Inflammatory macrophage treated with lipopolysaccharide for 4 hours (primary cell): Measurements from ENCODE around the gene AASDHPPT.
A peak's percentile ranks its signal among the peaks of the same experiment; 100 is the strongest.

Experiments used
- DNase-seq: peaks from one replicate; pipeline ENCODE4 v3.0.0-alpha.2; 2020

The AASDHPPT gene

DNA sequence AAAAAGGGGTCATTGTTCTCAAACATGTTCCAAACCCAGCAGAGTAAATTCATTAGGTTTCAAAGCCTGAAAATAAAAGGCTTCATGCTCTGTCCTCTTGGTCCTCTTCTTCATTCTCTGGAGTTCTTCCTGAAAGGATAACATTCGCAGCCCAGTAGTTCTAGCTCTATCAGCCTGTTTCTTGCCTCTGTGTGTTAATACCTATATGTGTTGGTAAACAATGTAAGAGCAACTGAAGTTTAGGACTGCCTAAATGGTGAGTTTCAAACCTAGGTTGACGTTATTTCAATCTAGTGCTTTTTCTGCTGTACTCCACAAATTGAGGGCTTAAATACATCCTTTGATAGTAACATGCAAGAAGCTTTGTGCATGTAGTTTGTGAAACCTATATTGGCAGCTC is 9.4 kb downstream of the AASDHPPT start:
- no peak for DNase-seq

DNA sequence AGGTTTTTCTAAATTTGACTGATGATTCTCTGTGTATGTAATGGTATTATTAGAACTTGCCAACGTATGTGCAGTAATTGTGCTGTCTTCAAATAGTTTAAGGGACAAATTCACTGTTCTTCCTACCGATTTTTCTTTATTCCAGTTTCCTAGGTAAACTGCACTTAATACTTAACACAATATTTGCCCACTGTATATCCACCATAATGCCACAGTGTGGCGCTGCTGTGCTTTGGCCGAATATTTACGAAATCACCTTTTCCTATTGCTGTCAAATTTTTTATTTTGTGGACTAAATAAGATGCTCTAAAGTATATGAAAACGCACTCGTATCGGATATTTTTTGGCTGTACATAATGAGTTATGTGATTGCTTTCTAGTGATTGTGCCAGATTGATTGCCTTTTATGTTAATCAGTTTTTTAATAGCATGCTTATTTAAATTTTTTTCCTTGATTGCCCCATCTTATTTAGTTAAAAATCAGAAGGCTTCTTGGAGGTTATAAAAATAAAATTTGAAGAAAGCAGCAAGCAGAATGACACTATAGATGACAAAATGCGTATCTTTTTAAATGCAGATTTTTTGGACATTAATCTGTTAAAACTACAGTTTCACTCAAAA is 10.5 kb downstream of the AASDHPPT start:
- peak; percentile 53 for DNase-seq

DNA sequence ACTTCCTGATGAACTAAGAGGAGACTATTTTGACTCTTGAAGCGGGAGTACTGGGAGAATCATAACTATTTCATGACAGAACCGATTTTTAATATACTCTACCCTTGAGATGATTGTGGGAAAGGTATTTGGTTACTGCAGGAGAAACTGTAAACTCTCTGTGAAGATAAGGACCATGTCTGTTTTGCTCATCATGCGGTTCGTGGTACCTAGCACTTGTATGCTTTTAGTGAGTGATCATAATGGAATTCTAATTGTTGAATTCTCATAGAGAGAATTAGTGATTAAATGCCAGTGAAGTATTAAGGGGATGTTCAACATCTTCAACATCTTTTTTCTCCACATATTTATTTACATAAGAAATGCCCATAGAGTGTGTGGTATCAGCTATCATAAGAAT is 11.4 kb downstream of the AASDHPPT start:
- no peak for DNase-seq

DNA sequence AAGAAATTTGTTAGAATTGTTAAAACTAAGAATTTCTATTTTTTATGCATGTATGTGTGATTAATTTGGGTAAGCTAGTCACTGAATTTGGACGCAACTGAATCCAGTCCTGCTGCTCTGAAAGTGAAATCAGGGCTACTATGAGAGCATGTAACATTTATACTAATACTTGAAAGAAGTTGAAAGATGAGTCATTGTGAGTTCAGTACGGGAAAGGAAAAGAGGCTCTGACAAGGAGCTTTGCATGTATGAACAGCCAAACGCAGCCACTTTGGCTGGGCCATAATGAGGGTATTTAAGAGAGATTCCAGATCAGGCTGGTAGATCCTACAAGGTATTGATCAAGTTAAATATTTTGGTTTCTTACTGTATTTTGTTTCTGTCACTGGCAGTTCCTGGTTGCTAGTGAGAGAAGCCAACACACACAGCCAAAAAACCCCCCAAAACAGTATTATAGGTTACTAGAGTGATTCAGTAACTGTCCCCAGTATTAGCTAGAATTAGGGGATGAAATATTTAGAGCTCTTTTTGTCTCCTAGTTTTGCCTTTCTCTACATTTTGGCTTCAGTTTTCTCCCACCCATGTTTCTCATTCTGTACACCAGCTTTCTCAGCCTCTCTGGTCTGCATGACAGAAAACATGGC is 14.1 kb downstream of the AASDHPPT start:
- no peak for DNase-seq

DNA sequence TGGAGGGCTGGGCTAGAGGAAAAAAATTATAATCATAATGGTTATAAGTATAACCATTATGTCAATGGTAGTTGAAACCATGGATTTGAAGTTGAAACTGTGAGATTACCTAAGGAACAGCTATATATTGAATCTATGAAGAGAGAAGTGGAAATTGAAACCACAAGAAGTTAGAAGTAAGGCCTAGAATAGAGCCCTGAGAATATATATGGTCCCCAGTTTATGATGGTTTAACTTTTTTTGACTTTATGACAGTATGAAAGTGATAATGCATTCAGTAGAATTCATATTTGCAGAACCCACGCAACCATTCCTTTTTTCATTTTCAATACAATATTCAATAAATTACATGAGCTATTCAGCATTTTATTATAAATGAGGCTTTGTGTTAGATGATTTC is 15.0 kb downstream of the AASDHPPT start:
- DNase-seq: no peak

DNA sequence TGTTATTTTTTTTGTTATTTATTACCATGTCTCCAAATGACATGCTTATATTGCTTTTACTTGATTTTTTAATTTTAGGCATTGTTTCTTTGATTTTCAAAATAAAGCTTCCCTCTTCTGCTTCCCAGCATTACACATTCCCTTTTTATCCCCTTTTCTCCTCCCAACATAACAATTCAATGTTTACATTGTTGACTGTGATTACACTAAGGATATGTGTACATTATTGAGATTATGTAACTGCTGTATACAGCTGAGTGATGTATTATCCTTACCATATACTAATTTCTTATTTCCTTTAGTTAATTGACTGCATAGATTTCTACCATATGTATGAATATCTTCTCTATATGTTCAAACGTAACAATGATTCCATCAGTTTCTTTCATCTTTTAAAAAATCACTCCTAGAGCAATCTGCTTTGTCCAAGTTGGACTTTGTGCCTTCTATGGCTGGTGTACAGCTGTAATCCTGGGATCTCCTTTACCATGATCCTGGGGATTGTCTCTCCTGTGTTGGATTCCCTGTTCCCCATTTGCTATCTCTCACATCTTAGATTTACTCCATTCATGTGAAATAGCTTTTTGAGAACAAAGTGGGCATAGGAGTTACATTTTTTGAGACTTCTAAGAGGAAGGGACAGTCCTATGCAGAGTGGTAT is 21.6 kb downstream of the AASDHPPT start:
- no peak for DNase-seq

DNA sequence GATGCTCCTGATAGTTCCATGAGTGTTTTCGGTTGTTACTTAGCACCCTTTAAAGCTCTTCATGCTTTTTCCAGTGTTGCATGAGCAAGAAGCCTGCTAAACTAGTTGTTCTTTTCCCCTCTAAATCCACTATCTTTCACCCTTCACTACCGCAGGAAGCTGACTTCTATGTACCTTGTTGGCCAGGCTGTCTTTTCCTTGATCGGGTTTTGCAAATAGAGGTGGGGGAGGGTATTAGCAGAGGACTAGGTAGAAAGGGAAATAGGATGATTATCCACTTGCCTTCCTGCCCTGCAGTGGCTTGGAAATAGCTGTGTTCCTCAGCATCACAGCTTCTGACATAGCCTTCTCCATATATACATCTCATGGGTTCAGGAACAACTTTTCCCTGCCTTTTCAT is 23.9 kb downstream of the AASDHPPT start:
- DNase-seq: no peak

DNA sequence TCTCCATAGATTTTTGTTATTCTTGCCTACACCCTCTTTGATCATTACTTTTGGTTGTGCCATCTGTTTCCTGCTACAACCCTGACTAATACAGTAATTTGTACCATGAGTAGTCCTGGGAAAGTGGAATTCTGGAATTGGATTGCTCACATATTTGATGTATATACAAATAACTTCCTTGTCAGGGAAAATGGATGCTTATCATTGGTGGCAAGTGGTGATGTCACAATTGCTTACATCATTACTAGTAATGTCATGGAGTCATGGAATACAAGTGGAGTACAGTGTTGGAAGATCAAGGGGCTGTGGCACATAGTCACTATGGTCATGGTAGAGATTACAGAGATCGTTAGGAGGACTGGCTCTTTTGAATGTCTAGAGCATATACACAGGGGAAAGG is 24.4 kb downstream of the AASDHPPT start:
- DNase-seq: no peak

DNA sequence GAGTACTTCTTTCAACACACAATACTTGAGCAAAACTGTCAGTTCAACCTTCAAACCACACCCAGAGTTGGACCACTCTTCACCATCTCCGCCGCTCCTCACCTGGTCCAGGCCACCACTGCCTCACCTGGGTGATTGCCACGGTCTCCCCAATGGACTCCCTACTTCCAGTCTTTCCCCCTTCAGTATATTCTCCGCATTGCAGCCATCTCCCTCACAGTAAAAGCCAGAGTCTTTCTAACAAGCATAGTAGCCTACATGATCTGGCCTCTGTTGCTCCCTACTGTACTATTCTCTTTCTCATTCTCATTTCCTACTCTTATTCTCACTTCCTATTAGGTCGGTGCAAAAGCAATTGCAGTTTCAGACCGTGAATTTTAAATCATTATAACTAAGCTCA is 28.5 kb downstream of the AASDHPPT start:
- DNase-seq: no peak

DNA sequence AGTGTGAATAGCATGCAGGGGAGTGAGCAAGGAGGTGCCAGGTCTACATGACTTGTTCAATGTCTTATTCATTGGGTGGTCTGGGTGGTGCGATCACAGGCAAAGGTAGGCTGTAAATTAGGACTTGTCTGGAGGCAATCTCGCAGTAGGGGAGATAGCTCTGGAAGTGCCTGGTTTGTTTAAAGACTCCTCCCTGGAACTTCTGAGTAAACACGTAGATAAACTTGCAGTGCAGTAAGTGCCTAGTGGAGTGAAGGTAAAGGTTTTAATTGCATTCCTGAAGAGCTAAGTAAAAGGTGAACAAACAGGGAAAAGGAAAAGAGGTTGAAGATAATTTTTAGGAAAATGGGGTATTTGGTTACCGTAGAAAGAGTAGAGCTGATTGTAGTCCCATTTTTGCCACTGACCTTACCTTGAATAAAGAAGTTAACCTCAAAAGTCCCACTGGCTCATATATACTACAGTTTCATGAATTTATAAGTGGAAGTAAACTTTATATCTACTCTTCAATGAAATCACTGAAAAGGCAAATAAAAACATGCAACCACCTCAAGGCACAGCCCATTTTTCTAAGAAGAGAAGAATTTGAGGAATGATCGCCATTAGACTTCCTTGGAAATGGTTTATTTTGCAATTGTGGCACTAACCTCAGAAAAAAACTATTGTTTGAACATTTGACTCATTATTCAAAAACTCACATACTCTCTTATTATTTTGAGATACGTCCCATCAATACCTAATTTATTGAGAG is 44.3 kb downstream of the AASDHPPT start:
- DNase-seq: no peak

DNA sequence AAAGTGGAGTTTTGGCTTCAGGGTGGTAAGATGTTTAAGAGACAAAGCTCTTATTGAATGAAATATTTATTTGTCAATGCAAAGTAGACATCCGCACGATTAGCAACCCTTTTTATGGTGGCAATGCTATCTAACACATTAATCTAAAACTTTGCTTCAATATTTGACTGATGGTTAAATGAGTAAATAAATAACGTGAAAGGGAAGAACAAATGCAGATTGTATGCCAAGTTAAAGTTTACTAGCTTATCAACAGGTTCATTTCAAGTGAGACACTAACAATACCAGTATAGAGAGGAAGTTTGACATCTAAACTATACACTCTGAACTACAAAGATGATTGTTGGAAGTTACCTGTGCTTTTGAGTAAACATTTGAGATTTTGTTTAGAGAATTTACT is 50.1 kb downstream of the AASDHPPT start:
- no peak for DNase-seq

DNA sequence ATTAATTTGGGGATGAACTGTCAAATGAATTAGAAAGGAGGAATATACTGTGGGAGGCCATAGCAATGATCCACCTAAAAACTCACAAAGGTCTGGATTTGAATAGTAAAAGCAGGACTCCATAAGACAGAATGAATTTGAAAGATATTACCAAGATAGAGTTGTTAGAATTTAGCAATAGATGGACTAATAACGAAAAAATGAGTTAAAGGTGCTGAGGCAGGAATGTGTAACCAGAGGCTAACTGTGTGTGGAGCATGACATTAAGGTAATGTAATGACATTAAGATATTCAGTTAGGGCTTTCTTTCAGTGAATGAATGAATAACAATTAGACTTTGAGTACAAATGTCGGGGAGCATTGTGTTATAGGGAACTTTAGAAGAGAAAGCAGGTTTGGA is 51.3 kb downstream of the AASDHPPT start:
- no peak for DNase-seq

DNA sequence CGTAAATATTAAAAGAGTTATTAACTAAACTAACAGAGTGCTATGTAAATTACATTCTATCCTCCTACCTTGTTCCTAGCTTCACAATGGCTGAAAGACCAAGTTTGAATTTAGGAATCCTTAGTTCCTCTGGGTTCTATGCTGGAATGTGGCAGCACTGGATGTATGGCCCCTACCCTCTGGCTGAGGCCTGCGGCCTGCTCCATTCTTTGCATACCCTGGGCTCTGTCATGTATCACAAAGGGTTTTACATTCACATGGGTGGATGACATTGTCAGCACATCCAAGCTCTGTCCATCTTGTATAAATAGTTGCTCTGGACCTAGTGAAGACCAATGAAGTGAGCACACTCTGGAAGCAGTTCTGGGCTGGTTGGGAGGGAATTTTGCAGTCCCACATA is 54.5 kb downstream of the AASDHPPT start:
- no peak for DNase-seq

DNA sequence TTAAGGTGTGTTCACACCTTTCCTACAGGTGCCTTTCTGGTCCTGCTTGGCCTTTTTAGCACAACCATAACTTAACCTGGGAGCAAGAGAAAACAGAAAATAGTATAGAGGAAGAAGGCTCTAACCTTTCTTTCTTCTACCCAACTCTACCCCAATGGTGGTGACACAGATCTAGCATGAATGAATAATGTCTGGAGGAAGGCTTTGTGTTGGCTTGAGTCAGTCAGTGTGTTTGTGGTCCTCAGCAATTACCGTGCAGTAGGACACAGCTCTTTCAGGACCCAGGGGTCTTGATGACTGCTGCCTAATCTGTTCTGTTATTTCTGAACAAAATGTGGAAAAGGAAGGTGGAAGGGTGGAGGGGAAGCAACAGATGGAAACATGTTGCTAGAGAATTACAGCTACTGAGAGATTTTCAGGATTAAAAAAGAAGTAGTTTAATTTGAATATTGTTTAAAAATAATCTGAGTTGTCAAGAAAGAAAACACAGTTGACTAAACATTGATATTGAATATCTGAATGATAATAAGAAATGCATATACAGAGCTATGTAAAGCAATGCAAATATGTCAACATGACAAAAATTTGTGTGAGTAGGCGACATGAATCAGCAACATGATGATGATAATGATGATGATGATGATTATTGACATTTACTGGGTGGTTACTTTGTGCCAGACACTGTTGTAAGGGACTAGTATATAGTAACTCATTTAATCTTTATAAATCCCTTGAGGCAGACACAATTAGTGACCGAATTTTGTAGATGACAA is 55.3 kb downstream of the AASDHPPT start:
- DNase-seq: no peak

DNA sequence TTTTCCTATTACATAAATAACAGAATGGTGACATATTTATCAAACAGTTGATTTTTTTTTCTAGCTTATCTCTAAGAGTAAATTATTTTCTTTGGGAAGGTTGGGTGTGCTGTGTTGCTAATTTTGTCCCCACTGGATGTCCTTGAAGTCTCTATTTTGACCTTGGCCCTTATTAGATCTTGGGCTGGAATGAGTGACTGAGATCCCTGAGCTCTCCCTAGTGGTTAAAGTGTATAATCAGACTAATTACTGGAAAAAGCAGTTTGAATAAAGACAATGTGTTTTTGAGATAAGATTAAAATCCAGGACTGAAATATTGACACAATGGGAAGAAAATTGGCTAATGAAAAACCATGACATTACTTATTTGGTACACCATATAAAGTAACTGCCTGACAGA is 56.1 kb downstream of the AASDHPPT start:
- no peak for DNase-seq

DNA sequence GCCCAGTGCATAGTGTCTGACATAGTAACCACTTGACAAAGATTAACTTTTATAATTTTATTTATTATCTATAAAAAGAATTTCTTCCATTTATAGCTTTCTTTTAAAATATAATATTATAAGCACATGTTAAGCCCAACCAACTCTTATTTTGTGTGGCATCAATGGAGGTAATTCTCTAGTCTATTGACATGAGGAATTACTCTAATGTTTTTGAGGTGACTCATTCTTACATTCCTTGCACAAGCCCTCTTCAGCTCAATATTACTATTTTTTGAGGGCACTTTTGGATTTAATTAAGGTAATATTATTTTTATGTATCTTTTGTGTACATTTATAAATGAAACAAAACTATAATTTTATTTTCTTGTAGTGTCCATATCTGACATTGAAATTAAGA is 59.6 kb downstream of the AASDHPPT start:
- no peak for DNase-seq

DNA sequence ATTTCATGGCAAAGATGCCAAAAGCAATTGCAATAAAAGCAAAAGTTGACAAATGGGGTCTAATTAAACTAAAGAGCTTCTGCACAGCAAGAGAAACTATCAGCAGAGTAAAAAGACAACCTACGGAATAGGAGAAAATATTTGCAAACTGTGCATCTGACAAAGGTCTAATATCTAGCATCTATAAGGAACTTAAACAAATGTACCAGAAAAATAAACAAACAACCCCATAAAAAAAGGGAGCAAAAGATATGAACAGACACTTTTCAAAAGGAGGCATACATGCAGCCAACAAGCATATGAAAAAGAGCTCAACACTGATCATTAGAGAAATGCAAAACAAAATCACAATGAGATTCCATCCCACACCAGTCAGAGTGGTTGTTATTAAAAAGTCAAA is 60.3 kb downstream of the AASDHPPT start:
- DNase-seq: no peak
